ENCODE measurements around the gene DSG2. TPM values are rescaled to one million over a fixed set of nuclear protein-coding genes. Genes with fewer than 3 reads are reported as not detected.

Gene DSG2
- total RNA-seq, 1 donor from 2014 or later: 34.2 TPM

DNA sequence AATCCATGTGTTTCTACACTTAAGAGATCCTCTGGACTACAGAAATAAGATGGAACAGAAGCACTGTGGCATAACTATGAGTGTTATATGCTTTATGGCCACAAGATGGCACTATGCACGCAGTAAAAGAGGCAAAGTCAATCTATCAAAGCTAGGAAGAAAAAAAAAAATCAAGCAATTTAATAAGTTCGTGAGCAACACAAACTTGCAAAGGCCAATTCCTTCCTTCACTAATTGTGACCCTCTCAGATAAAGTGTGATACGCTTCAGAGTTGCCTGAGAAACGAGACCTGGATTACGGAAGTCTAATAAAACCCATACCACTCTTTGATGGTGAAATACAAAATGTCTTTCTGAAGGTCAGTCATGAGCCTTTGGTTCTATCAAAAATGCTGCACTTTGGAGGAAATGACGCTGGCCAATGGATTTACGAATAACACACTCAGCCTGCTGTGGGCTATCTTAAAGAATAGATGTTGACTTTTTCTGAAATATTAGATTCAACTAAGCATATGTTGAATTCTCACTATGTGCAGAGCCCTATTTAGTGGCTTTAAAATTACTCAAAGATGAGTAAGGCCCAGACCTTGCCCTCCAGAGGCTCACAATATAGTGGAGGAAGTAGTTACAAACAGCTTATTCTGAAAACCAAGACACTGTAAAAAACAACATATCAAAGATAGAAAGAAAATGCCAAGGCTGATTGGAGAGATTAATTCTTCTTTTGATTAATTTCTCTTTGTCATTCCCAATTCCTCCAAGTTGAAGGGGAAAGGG lies 58.2 kb downstream of the DSG2 start:
- TF ChIP-seq CTCF (IDR thresholded peaks at IDR 0.05): peak; percentile 89
- ATAC-seq (peak; percentile 92), DNase-seq (no peak)

DNA sequence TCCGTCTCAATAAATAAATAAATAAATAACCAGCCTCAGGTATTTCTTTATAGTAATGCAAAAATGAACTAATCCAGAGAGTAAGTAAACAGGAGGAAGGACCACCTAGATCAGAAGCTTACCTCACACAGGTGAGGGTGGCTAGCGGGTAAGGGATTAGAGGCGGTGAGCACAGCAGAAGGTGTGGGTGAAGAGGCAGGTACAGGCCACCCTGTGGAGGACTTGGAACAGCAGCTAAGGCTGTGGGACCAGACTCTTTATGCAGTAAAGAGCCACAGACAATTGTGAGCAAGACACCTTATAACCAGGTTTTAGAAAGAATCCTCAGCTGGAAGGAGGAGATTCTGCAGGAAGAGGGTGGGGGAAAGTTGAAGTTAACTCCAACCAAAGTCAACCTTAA lies 59.5 kb downstream of the DSG2 start:
- Histone ChIP-seq H3K4me1 (no peaks in the 10 kb centered on the region), H3K27me3 (no peaks in the 10 kb centered on the region), H3K4me3 (no peak overlapping the region), H3K36me3 (no peaks in the 10 kb centered on the region), H3K9me3 (no peaks in the 10 kb centered on the region), H3K27ac (no peak overlapping the region)
- intact Hi-C loops (cut with DNase I): loop anchor here (10.0 kb wide), 1 partner anchor 267 kb away; no protein-coding TSS in a partner anchor
- ATAC-seq (no peak), DNase-seq (no peak)
- TF ChIP-seq CTCF (IDR thresholded peaks at IDR 0.05): no peak

More for the DNA sequence above, 58.2 kb downstream of the DSG2 start:
- Histone ChIP-seq H3K27me3 (no peaks in the 10 kb centered on the region), H3K4me3 (no peak overlapping the region), H3K36me3 (no peaks in the 10 kb centered on the region), H3K4me1 (no peaks in the 10 kb centered on the region), H3K9me3 (no peaks in the 10 kb centered on the region), H3K27ac (no peak overlapping the region)
- intact Hi-C loops (cut with DNase I): loop anchor here (10.0 kb wide), 1 partner anchor 269 kb away; no protein-coding TSS in a partner anchor

GRCh38 chr18:31558567-31558966 lies 60.6 kb downstream of the DSG2 start:
- intact Hi-C loops (cut with DNase I): loop anchor here (10.0 kb wide), 1 partner anchor 266 kb away; no protein-coding TSS in a partner anchor
- Histone ChIP-seq H3K4me3 (no peak overlapping the region), H3K9me3 (no peaks in the 10 kb centered on the region), H3K27ac (no peak overlapping the region), H3K27me3 (no peaks in the 10 kb centered on the region), H3K36me3 (no peaks in the 10 kb centered on the region), H3K4me1 (no peaks in the 10 kb centered on the region)
- no peak for DNase-seq
- ATAC-seq: no peak
- TF ChIP-seq CTCF (IDR thresholded peaks at IDR 0.05): no peak

DNA sequence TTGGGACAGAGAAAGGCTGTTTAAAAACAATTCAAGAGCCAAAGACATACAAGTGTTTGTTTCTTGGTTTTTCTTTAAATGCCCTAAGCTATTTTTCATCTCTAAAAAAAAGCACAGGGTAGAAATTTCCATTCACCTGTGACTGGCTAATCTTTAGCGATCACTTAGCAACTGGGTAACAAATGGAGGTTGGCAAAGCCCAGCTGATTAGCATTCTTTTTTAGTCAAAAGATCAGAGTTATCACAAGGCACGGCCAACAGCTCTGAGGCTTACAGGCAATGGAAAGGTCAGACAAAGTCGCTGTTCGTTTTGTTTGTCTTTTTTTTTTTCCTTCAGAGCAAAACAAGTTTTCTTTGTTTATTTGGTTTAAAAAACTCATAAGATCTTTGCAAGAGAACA lies 64.7 kb downstream of the DSG2 start:
- no peak for DNase-seq
- H3K36me3 ChIP-seq: no peaks in the 10 kb centered on the region
- no peaks in the 10 kb centered on the region for H3K27me3 ChIP-seq
- no peaks in the 10 kb centered on the region for H3K9me3 ChIP-seq
- intact Hi-C loops (cut with DNase I): no loop called here
- no peak overlapping the region for H3K27ac ChIP-seq
- TF ChIP-seq CTCF (IDR thresholded peaks at IDR 0.05): no peak
- H3K4me1 ChIP-seq: no peaks in the 10 kb centered on the region
- H3K4me3 ChIP-seq: no peak overlapping the region
- no peak for ATAC-seq

- H3K4me3 ChIP-seq: no peak overlapping the region
- H3K36me3 ChIP-seq: no peaks in the 10 kb centered on the region
- ATAC-seq (no peak), DNase-seq (no peak)
- TF ChIP-seq CTCF (IDR thresholded peaks at IDR 0.05): no peak
- intact Hi-C loops (cut with DNase I): no loop called here
- no peak overlapping the region for H3K27ac ChIP-seq
- no peaks in the 10 kb centered on the region for H3K9me3 ChIP-seq
- H3K4me1 ChIP-seq: no peaks in the 10 kb centered on the region
- no peaks in the 10 kb centered on the region for H3K27me3 ChIP-seq
Measured at GRCh38 chr18:31563778-31564177, 65.8 kb downstream of the DSG2 start.
